Measurements from ENCODE around the gene MME. TPM values are rescaled to one million over a fixed set of nuclear protein-coding genes. Genes with fewer than 3 reads are reported as not detected.

MME gene
- total and polyA plus RNA-seq, 2 of the 4 experiments (the other 2 are of a cell fraction) = 11.7 to 22.8 TPM

GRCh38 chr3:155111971-155112370 is 31.9 kb downstream of the MME start:
- Histone ChIP-seq H4K5ac (ENCODE audit: low read depth, low read length) (no peak overlapping the region), H3K4ac (ENCODE audit: low read depth, low read length) (no peak overlapping the region), H3K9me1 (ENCODE audit: insufficient read depth, low read length) (no peaks in the 10 kb centered on the region), H2AFZ (replicated peaks; ENCODE audit: low read length, poor library complexity) (no peak overlapping the region), H3K4me2 (ENCODE audit: low read depth, low read length) (no peak overlapping the region), H4K8ac (ENCODE audit: low read depth in 2 of 2, low read length in 2 of 2) (no peak overlapping the region), H3K79me1 (ENCODE audit: low read depth in 1 of 2, low read length in 2 of 2) (no peaks in the 10 kb centered on the region), H3K9ac (ENCODE audit: low read depth, low read length) (no peak overlapping the region), H2BK5ac (ENCODE audit: low read depth, low read length, poor library complexity, severe bottlenecking) (no peak overlapping the region), H2BK15ac (ENCODE audit: low read depth, low read length) (no peak overlapping the region), H3K14ac (replicated peaks; ENCODE audit: low read depth, low read length) (no peak overlapping the region), H3K9me3 (ENCODE audit: control insufficient read depth, insufficient read depth, low read length) (no peaks in the 10 kb centered on the region), H3K18ac (ENCODE audit: low read depth, low read length) (no peak overlapping the region), H3K36me3 (ENCODE audit: control insufficient read depth, insufficient read depth, low read length) (no peaks in the 10 kb centered on the region), H3K23ac (ENCODE audit: low read depth, low read length) (no peak overlapping the region), H4K91ac (ENCODE audit: insufficient read depth, low read depth, low read length) (no peak overlapping the region), H3K56ac (ENCODE audit: extremely low read depth, insufficient read depth, low read length) (no peak overlapping the region), H3K27ac (ENCODE audit: insufficient read depth, low read length) (no peak overlapping the region), H4K20me1 (ENCODE audit: insufficient read depth, low read length) (no peaks in the 10 kb centered on the region), H2AK5ac (ENCODE audit: low read depth, low read length) (no peak overlapping the region), H3K27me3 (ENCODE audit: control insufficient read depth, insufficient read depth, low read length) (no peaks in the 10 kb centered on the region), H2BK120ac (ENCODE audit: low read depth, low read length) (no peak overlapping the region), H2AK9ac (replicated peaks; ENCODE audit: low read depth, low read length, poor library complexity) (no peak overlapping the region), H3K4me3 (ENCODE audit: insufficient read depth, low read depth, low read length) (no peak overlapping the region), H2BK20ac (ENCODE audit: low read depth, low read length) (no peak overlapping the region), H3K4me1 (ENCODE audit: control insufficient read depth, insufficient read depth, low read length) (no peaks in the 10 kb centered on the region)
- no TSS peak for BruUV-seq (replicated peaks)
- ATAC-seq (ENCODE audit: low read depth) = no peak
- WGBS, 2 experiments (ENCODE audit: extremely low coverage in 2 of 2, insufficient read length in 1 of 2) = 100% methylated on average over 1 of the region's 4 CpGs; no CpG with 5 or more reads in 1 of the 2 experiments
- POLR2A ChIA-PET (ENCODE audit: unreplicated experiment) = no interaction called here
- dilution Hi-C loops (cut with HindIII; ENCODE audit: low sequenced_read_pairs, unreplicated experiment) (no loop called here), in situ Hi-C loops (cut with MboI; ENCODE audit: low sequenced_read_pairs) (no loop called here), intact Hi-C loops (cut with micrococcal nuclease) (no loop called here)
- CTCF ChIA-PET = no interaction called here
- no peak for DNase-seq
- TF ChIP-seq CHD1 (IDR thresholded peaks at IDR 0.05; ENCODE audit: low read depth, low read length) (no peak), MXI1 (IDR thresholded peaks at IDR 0.05; ENCODE audit: borderline replicate concordance, low read depth, low read length) (no peak), CEBPB (IDR thresholded peaks at IDR 0.05; ENCODE audit: low read depth, low read length) (no peak), RFX5 (IDR thresholded peaks at IDR 0.05; ENCODE audit: low read depth, low read length) (no peak), BHLHE40 (IDR thresholded peaks at IDR 0.05; ENCODE audit: low read depth, low read length) (no peak), MAFK (IDR thresholded peaks at IDR 0.05; ENCODE audit: low read depth, low read length) (no peak), FOS (IDR thresholded peaks at IDR 0.05; ENCODE audit: low read depth, low read length) (no peak), POLR2A (IDR thresholded peaks at IDR 0.05; ENCODE audit: low read depth, low read length) (no peak), USF2 (IDR thresholded peaks at IDR 0.05; ENCODE audit: low read depth, low read length) (no peak), RAD21 (IDR thresholded peaks at IDR 0.05; ENCODE audit: low read length) (no peak), MAZ (IDR thresholded peaks at IDR 0.05; ENCODE audit: borderline replicate concordance, low read depth, low read length) (no peak), NFE2L2 (IDR thresholded peaks at IDR 0.05; ENCODE audit: low read depth, low read length) (no peak), SMC3 (IDR thresholded peaks at IDR 0.05; ENCODE audit: low read depth, low read length) (no peak), ELK1 (IDR thresholded peaks at IDR 0.05; ENCODE audit: borderline replicate concordance, low read depth, low read length) (no peak), RCOR1 (IDR thresholded peaks at IDR 0.05; ENCODE audit: insufficient replicate concordance, low read length) (no peak), CTCF (conservative IDR thresholded peaks at IDR 0.05; ENCODE audit: low read depth, low read length) (no peak)
